Femur (tissue), 1 donor: Measurements from ENCODE around the gene KIF26A.
"Not testable (repeated sequence)": the region's sequence is repeated elsewhere in the genome, so short reads cannot be mapped to it uniquely, and the experiment has no call there.

Experiments used
- DNase-seq: peaks from one replicate; pipeline ENCODE4 v3.0.0-alpha.2; 2017

KIF26A gene

GRCh38 chr14:104144911-104145825 is 6.8 kb downstream of the KIF26A start:
- DNase-seq = peak; percentile 17

DNA sequence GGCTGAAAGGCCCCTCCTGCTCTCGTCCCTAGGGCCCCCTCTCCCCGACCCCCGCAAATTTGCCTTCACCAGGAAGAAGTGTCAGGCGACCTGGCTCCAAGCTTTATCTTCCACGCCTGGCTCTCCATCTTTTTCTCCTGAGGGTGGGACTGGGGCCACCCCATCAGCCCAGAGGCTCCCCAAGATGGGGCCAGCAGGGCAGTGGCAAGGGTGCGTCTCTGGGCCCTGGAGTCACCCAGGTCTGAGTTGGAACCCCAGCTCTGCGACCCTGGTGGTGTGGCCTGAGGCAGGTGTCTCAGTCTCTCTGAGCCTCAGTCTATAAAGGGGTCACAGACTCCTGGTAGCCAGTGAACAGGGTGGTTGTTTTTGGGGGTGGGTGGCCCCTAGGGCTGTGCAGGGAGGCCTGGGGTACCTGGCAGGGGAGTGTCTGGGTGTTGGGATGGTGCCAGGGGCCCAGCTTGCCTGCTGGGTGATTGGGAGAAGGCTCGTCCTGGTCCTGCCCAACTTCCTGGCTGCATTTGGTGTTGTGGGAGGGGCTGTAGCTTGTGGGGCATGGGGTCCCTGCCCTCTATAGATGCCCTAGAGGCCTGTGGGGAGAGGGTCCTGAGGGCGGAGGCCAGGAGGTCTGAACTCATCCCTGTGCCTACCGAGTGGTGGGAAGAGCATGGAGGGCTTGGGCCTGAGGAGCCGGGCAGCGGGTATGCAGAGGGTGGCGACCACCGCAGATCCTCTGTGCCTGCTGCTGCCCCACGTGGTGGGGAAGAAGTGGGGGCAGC is 7.6 kb downstream of the KIF26A start:
- peak; percentile 14 for DNase-seq

DNA sequence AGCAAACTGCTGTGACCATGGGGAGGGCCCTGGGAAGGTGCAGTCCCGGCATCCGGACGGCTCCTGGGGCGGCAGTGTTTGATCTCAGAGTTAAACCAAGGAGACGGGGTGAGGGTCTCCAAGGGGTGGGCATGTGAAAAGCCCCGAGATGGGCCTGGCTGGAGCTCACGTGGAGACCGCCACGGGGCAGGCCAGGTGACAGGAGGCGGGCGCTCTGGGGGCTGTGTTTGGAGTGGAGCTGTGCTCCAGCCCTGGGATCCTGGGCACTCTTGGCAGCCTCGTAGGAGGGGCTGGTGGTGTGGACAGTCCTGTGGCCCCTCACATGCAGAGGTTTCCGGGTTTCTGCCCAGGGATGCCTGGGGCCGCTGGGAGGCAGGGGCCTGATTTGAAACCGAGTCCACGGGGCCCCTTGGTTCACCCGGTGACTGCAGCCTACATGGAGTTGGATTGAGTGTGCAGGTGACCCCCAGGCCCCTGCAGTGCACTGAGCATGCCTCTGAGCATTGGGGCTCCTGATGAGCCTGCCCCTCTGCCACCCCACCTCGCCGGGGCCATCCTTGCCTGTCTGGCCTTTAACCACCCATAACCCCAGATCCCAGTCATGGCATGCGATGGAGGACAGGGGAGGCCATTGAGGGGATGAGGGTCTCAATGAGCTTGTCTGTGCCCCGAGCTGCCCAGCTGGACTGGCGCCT is 8.4 kb downstream of the KIF26A start:
- peak; percentile 15 for DNase-seq

GRCh38 chr14:104147346-104148125 is 9.1 kb downstream of the KIF26A start:
- peak; percentile 21 for DNase-seq

DNA sequence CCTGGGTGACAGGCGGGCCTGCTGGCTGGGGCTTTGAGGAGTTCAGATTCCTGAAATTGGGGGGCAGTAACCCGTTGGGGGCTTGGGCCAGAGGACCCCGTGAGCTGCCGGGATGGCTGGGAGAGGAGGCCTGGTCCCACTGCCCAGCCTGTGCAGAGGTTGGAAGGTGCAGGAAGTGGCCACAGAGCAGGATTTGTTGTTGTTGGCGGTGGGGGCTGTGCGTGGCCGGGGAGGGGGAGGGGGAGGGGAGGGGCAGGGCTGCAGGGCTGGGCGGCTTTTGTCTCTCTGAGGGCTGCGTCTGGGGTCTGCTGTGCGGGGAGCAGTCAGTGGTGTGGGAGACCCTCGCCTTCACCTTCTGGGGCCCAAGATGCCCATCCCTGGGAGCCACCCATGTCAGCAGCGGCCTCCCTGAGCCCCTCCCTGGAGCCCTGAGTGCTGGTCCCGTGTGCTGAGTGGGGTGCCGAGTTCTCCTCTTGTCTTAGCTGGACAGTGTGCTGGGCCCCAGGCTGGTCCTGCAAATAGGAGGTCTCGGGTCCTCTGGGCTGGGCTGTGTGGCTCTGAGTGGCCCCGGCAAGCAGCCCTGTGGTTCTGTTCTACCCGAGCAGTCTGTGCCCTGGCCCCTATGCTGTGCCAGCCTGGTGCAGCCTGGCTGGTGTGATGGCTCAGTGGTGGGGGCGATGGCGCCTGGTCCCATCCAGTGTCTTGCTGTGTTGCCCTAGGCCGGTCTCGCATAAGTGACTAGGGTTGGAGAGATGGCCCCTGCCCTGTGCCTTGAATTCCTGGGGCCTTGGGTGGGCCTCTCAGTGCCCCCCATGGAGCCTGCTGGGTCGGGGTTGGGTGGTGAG is 10.3 kb downstream of the KIF26A start:
- DNase-seq = no peak

GRCh38 chr14:104149278-104149595 is 10.8 kb downstream of the KIF26A start:
- no peak for DNase-seq

DNA sequence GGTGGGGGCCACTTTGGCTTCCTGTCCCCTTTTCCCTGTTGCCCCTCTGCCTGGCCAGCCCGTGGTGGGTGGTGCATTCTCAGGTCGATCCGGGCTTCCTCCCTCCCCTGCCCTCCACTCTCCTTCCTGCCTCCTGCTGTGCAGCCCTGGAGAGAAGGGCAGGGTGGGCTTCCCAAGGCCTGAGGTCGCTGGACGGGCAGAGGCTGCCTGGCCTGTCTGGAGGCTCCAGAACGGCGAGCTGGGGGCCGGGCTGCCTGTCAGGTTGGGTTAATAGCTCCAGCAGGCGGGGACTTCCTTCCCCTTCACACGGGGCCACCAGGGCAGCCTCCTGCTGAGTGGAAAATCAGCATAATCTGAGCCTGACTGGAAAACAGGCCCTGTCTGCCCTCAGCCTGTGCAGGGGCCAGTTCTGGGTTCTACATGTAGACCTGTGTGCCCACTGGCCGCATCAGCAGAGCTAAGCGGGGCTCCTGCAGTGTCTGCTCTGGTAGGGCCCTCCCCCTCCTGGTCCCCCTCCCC is 11.3 kb downstream of the KIF26A start:
- peak; percentile 82 for DNase-seq

GRCh38 chr14:104150136-104151025 is 12.0 kb downstream of the KIF26A start:
- peak; percentile 86 for DNase-seq

GRCh38 chr14:104151026-104151381 is 12.6 kb downstream of the KIF26A start:
- no peak for DNase-seq

DNA sequence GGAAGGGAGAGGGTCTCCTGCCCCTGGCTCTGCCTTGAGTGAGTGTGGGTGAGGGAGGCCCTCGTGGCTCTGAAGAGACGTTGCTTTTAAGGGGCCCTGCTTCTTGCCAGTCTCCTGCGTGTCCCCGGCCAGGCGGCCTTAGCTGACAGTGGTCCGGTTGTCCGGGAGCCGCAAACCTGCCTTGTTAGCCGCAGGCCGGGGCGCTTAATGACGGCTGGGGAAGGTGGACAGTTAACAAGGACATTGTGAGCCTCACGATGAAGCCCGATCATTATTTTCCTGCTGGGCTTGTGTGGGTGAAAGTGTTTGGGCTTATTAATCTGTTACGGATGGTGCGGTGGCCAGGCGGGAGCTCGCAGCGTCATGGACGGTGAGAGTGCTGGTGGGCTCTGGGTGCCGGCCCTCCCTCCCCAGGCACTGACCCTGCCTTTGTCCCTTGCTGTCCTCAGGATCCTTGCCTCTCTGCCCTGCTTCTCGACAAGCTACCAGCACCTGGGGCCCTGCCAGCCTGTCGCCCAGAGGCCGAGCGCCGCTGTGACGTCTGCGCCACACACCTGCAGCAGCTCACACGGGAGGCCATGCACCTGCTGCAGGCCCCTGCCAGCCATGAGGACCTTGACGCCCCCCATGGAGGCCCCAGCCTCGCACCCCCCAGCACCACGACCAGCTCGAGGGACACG is 13.3 kb downstream of the KIF26A start:
- no peak for DNase-seq

DNA sequence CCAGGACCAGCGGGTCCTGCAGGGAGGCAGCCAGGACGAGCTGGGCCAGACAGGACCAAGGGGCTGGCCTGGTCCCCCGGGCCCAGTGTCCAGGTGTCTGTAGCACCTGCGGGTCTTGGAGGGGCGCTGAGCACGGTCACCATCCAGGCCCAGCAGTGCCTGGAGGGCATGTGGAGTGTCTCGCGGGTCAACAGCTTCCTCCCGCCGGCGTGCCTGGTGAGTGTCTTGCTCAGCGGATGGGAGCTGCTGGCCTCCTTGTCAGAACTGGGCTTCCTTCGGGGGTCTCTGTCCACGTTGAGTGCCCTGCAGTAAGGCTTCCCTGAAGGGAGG is 13.8 kb downstream of the KIF26A start:
- no peak for DNase-seq

- no peak for DNase-seq
Observed at GRCh38 chr14:104152686-104153393, 14.5 kb downstream of the KIF26A start.

GRCh38 chr14:104153394-104153755 is 15.0 kb downstream of the KIF26A start:
- DNase-seq = not testable (repeated sequence)

DNA sequence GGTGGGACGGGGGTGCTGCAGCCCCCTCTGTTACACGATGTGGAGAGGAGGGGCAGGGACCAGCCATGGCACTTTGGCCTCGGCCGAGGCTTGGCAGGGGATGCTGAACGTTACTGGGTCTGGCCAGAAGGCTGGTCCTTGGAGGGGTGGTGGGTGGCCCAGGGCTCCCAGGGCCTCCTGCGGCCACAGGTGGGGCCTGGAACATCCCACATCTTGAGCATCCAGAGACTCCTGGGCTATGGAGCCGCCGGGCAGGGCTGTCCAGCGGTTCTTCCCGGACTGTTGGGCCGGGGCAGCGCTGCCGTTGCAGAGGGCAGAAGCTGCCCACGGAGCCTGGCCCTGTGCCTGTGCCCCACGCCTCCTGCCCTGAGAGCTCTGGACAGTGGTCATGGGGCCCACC is 15.9 kb downstream of the KIF26A start:
- no peak for DNase-seq

DNA sequence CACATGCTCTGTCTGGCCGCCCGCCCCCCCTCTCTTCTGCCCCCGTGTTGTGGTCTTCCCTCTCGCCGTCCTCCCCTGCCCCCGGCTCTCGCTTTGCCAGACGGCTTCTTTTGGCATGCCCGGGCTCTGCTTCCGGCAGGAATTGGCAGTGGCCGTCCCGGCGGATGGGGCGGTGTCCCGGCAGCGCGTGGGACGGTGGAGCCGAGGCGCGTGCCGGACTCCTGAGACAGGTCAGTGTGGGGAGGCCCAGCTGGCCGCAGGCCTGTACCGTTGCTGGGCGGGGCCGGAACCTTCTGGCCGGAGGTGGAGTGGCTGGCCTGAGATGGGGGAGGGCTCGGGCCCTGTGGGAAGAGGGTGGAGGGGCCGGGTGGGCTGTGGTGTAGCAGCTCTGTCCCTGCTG is 17.1 kb downstream of the KIF26A start:
- DNase-seq = no peak

- no peak for DNase-seq
Observed at GRCh38 chr14:104156142-104156541, 17.8 kb downstream of the KIF26A start.

DNA sequence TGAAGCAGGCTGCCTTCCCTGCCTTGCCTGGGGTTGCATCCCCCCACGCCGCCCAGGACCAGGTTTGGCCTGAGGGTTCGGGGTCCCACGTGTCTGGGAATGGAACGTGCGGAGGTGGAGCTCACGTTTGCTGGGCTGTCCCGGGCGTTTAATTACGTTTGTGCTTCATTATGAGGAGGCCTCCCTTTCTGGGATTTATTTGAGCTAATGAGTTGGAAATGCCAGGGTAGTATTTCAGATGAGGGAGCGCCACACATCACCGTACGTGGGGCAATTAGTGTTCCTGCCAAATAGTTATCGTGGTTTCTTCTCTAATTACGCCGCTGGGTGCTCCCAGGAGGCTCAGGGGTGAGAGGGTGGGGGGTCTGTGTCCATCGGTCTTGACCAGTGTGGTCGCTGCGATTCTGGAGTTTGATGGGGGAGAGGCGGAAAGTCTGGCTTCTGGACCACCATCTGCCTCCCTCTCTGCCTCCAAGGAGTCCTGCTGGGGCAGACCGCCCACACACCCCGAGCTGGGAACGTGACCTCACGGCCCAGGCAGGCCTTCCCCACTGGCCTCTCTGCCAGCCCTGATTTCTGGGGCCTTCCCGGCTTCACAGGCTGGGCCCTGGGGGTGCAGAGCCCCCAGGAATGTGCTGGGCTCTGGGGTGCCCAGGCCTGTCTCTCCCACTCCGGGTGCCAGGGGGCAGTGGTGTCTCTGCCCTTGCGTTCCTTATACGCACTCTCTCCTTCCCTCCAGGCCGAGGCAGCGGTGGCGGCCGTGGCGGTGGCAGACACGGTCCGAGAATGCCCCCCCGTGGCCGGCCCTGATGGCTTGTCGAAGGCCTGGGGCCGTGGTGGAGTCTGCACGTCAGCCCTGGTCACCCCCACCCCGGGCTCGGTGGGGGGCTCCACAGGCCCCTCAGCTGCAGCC is 18.9 kb downstream of the KIF26A start:
- no peak for DNase-seq
